NT2/D1 (cell line): ENCODE data around the gene CNTN2.

ENCODE experiments used
- DNase-seq: peaks from one replicate; pipeline ENCODE4 v3.0.0-alpha.2; 2011; ENCODE audit warnings: low read depth, low spot score
- H3K27me3 ChIP-seq: 2 replicates; pipeline ENCODE4 v1.6.0; 2011; ENCODE audit warnings: mild to moderate bottlenecking; ENCODE audit not compliant: insufficient read length, insufficient read depth
- H3K36me3 ChIP-seq: 2 replicates; pipeline ENCODE4 v1.6.1; 2011; ENCODE audit warnings: mild to moderate bottlenecking, low read length, mixed read lengths; ENCODE audit not compliant: insufficient read depth, insufficient read length
- H3K4me1 ChIP-seq: 2 replicates; pipeline ENCODE4 v1.5.1; 2011; ENCODE audit not compliant: insufficient read depth, insufficient read length
- H3K4me3 ChIP-seq: 2 replicates; pipeline ENCODE4 v1.5.1; 2011; ENCODE audit warnings: low read depth; ENCODE audit not compliant: insufficient read length
- H3K9ac ChIP-seq: 2 replicates; pipeline ENCODE4 v1.6.0; 2011; ENCODE audit warnings: low read depth; ENCODE audit not compliant: insufficient read length
- H3K9me3 ChIP-seq: 2 replicates; pipeline ENCODE4 v1.5.1; 2011; ENCODE audit warnings: mild to moderate bottlenecking, low read length; ENCODE audit not compliant: insufficient read depth
- SUZ12 ChIP-seq: IDR thresholded peaks from 2 replicates; pipeline ENCODE4 v1.6.1; 2011; ENCODE audit not compliant: insufficient read length, insufficient read depth; ENCODE audit errors: extremely low read depth
- YY1 ChIP-seq: IDR thresholded peaks from 2 replicates; pipeline ENCODE4 v1.6.1; 2011; ENCODE audit not compliant: insufficient read length, insufficient read depth
- ZNF274 ChIP-seq: IDR thresholded peaks from 2 replicates; pipeline ENCODE4 v1.6.1; 2011; ENCODE audit warnings: mild to moderate bottlenecking, low read depth, low read length

CNTN2 gene

DNA sequence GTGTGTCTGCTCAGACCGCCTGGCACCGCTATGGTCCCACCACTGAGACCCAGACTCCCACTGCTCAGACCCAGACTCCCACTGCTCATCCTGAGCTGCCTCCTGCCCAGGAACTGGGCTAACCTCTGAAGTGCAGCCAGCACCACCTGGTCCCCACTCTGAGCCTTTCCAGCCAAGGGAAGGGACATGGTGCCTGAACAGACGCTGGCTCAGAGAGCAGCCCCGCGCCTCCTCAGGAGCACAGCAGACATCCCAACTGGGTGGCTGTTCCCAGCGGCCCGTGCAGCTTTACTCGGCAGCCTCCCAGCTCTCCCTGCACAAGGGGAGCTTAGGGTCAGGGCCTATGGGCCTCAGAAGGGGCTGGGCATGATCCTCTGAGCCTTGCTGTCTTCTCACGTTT lies 27.8 kb upstream of the CNTN2 start:
- TF ChIP-seq ZNF274 (no peak), SUZ12 (no peak), YY1 (no peak)
- no peak for DNase-seq
- Histone ChIP-seq H3K4me1 (peaks cover 30% of the 10 kb centered on the region), H3K9ac (no peak overlapping the region), H3K4me3 (no peak overlapping the region), H3K27me3 (peaks cover 37% of the 10 kb centered on the region), H3K9me3 (no peaks in the 10 kb centered on the region), H3K36me3 (no peaks in the 10 kb centered on the region)

DNA sequence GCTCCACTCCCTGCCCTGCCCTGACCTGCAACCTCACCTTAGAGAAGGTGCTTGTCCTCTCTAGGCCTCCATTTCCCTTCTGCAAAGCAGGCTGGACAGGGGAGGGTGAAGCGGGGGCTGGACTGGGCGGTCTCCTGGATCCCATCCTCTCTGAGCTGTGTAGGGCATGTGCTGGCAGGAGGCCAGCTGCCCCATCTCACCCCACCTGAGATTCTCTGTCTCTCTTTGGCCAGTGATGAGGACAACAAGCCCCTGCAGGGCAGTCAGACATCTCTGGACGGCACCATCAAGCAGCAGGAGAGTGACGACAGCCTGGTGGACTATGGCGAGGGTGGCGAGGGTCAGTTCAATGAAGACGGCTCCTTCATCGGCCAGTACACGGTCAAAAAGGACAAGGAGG lies 26.9 kb upstream of the CNTN2 start:
- no peaks in the 10 kb centered on the region for H3K9me3 ChIP-seq
- peaks cover 45% of the 10 kb centered on the region for H3K27me3 ChIP-seq
- H3K36me3 ChIP-seq: no peaks in the 10 kb centered on the region
- peaks cover 30% of the 10 kb centered on the region for H3K4me1 ChIP-seq
- no peak overlapping the region for H3K4me3 ChIP-seq
- H3K9ac ChIP-seq: no peak overlapping the region
- no peak for DNase-seq
- TF ChIP-seq ZNF274 (no peak), YY1 (no peak), SUZ12 (no peak)

DNA sequence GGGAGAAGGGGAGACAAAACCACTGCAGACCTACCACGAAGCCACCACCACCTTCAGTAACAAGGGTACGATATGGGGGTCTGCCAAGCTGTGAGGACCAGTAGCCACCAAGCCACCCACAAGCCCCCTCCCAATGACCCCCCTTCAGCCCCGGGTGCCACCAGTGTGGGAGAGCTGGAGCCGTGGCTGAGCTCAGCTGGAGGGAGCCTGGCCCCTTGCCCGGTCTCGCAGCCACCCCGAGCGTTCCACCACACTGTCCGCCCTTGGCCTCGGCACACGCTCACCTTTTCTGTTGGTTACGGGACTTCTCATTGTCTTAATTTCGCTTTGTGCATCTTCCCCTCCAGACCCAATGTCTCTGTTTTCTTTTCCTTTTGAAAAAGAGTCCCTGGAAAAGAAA lies 26.4 kb upstream of the CNTN2 start:
- DNase-seq: no peak
- H3K4me3 ChIP-seq: no peak overlapping the region
- H3K27me3 ChIP-seq: peaks cover 51% of the 10 kb centered on the region
- no peak overlapping the region for H3K9ac ChIP-seq
- TF ChIP-seq ZNF274: no peak
- no peak for TF ChIP-seq SUZ12
- no peak for TF ChIP-seq YY1
- H3K36me3 ChIP-seq: no peaks in the 10 kb centered on the region
- peaks cover 30% of the 10 kb centered on the region for H3K4me1 ChIP-seq
- no peaks in the 10 kb centered on the region for H3K9me3 ChIP-seq

DNA sequence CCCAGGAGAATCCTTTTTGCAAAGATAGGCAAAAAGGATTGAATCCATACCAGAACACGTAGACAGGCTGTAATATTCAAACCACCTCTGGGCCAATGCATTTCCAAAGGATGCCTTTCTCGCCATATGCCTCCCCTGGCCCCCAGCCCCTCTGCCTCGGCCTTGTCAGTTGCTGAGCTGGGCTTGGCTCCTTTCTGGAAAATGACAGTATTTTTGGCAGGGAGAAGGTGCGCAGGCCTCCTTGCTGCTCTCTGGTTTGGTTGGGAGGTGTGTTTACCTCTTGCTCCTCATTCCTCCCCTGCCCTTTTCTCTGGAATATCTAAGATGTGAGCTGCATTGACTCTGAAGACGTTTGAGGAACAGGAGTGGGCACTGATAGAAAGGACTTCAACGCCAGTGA lies 26.0 kb upstream of the CNTN2 start:
- TF ChIP-seq YY1: no peak
- TF ChIP-seq SUZ12: no peak
- no peak for TF ChIP-seq ZNF274
- peaks cover 54% of the 10 kb centered on the region for H3K27me3 ChIP-seq
- no peaks in the 10 kb centered on the region for H3K9me3 ChIP-seq

DNA sequence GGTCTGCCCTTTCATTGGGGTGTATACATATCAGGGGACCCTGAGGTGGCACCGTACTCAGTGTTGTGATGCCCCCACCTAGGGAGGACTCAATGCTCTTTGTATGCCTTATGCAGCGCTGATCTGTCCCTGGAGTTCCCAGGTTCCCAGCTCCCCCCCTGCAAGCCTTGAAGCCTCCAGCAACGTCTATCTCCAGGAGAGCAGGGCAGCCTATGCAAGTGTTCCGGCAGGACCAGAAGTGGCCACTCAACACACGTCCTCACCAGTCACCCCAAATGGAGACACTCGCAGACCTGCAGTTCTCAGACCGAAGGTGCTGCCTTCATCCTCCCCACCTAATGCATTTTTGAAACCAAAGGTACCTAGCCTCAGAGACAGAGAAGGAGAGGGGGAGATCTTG lies 25.2 kb upstream of the CNTN2 start:
- DNase-seq: no peak
- Histone ChIP-seq H3K27me3 (peaks cover 57% of the 10 kb centered on the region), H3K36me3 (no peaks in the 10 kb centered on the region), H3K9ac (no peak overlapping the region), H3K4me3 (no peak overlapping the region), H3K4me1 (peaks cover 24% of the 10 kb centered on the region), H3K9me3 (no peaks in the 10 kb centered on the region)
- TF ChIP-seq SUZ12 (no peak), YY1 (no peak), ZNF274 (no peak)

More for the DNA sequence above, 26.0 kb upstream of the CNTN2 start:
- no peak for DNase-seq
- peaks cover 29% of the 10 kb centered on the region for H3K4me1 ChIP-seq
- no peak overlapping the region for H3K4me3 ChIP-seq
- no peaks in the 10 kb centered on the region for H3K36me3 ChIP-seq
- no peak overlapping the region for H3K9ac ChIP-seq

DNA sequence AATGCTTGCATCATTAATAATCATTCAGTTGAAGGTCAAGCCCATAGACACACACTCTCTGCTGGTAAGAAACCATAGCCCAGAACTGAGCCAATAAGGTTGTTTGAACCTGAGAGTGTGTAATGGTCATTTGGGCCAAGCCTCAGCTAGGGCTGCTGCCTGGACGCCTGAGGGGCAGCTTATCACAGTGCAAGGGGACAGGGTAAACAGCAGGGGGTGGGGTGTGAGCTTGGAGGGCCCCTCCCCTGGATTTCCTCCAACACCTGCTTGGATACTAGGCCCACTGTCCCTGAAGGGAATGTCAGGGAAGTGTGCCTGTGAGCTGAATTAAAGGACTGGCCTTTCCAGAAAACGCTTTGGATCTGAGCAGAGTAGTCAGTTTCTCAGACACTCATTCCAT lies 24.6 kb upstream of the CNTN2 start:
- Histone ChIP-seq H3K9ac (no peak overlapping the region), H3K36me3 (no peaks in the 10 kb centered on the region)

DNA sequence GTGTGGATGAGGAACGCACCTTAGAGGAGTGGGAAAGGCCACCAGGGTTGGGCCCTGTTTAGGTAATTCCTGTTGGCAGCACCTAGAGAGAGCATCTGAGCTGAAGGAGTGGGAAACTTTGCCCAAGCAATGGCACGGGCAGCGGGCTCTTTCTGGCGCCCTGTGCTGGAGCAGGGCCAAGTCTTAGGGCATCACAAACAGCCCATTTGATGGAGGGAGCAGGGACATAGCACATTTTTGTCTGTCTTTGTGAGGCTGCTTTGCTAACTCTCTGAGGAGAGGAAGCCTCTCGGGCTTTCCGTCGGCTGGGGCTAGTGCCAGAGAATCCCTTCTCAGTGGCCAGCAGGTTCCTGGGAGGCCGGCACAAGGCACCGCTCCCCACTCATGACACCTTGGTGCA lies 22.5 kb upstream of the CNTN2 start:
- Histone ChIP-seq H3K4me3 (no peak overlapping the region), H3K36me3 (no peaks in the 10 kb centered on the region), H3K27me3 (peaks cover 69% of the 10 kb centered on the region), H3K4me1 (peaks cover 8% of the 10 kb centered on the region), H3K9me3 (no peaks in the 10 kb centered on the region), H3K9ac (no peak overlapping the region)
- DNase-seq: no peak
- no peak for TF ChIP-seq SUZ12
- no peak for TF ChIP-seq ZNF274
- no peak for TF ChIP-seq YY1

More for the DNA sequence above, 24.6 kb upstream of the CNTN2 start:
- H3K4me3 ChIP-seq: no peak overlapping the region
- no peaks in the 10 kb centered on the region for H3K9me3 ChIP-seq
- peaks cover 61% of the 10 kb centered on the region for H3K27me3 ChIP-seq
- peaks cover 18% of the 10 kb centered on the region for H3K4me1 ChIP-seq
- DNase-seq: no peak
- TF ChIP-seq YY1: no peak
- TF ChIP-seq SUZ12: no peak

DNA sequence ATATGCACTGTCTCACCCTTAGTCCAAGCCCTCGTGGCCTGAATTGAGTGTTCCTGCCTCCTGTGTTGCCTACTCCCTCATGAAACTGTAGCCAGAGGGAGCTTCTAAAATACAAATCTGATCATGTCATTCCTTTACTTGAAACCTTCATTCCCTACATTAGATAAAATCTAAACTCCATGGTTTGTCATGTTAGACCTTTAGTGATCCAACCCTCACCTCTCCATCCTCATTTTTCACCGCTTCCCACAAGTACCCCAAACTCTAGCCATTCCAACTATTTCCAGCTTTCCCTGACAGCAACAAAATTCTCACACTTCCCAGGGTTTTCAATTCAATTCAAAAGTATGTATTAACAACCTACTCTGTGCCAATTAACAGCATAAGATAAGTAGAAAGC lies 18.3 kb upstream of the CNTN2 start:
- Histone ChIP-seq H3K4me3 (no peak overlapping the region), H3K27me3 (peaks cover 63% of the 10 kb centered on the region), H3K36me3 (no peaks in the 10 kb centered on the region), H3K9me3 (no peaks in the 10 kb centered on the region), H3K4me1 (peaks cover 15% of the 10 kb centered on the region), H3K9ac (no peak overlapping the region)
- TF ChIP-seq YY1: no peak
- no peak for TF ChIP-seq ZNF274
- TF ChIP-seq SUZ12: no peak
- DNase-seq: no peak
